Heart left ventricle (tissue), 13 donors: ENCODE measurements around the gene USP17L21.
"Not testable (repeated sequence)": the region's sequence is repeated elsewhere in the genome, so short reads cannot be mapped to it uniquely, and the experiment has no call there.

Experiments
- POLR2A ChIP-seq, 2 donors: fragments of 450-650 bp; IDR thresholded peaks; one replicate each; pipeline ENCODE4 v1.6.1; 2017; ENCODE audit warnings: antibody characterized with exemption in 2 of 2, mild to moderate bottlenecking in 2 of 2, moderate library complexity in 2 of 2
- TF ChIP-seq, protein P1 (sequence below), 12 donors: fragments of 200-600 bp; sonication (generic) in 4 of 12; IDR thresholded peaks; one replicate each; pipeline versions ENCODE4 v1.5.0 to v1.8.0; 2018 to 2022; ENCODE audit warnings: antibody characterized with exemption in 12 of 12, mild to moderate bottlenecking in 5 of 12
- donor health status: ischemic (EF 13 %, LVEDD 7.1; RV severe dilation, severe dysfunction).
- donor health status: DM: no; HTN: yes; CAD: no.
- donor health status: DM: no; HTN: no; CAD: no.
- donor health status: ischemic (EF 25% LVEDD 6.9; RV normal size, moderate dysfunction).
- donor health status: ischemic (EF 25% LVEDD 5.7; RV mildly dilated, moderate dysfunction).
- donor health status: ischemic (EF 35%, LVEDD 5.7; RV mildly dilated, moderate dysfunction).
- donor health status: nonischemic (EF 11% LVEDD 7.7; RV severe dilation, severe dysfunction).
- donor health status: DM: yes; HTN: yes; CAD: no.
- donor health status: PGD.
- donor health status: ischemic (EF 29% LVEDD 5.4; RV normal size, mild dysfunction).
- donor health status: nonischemic (EF 23%, LVEDD 6.1; RV moderate dilation, normal function).

- TF ChIP-seq, protein P1, sequence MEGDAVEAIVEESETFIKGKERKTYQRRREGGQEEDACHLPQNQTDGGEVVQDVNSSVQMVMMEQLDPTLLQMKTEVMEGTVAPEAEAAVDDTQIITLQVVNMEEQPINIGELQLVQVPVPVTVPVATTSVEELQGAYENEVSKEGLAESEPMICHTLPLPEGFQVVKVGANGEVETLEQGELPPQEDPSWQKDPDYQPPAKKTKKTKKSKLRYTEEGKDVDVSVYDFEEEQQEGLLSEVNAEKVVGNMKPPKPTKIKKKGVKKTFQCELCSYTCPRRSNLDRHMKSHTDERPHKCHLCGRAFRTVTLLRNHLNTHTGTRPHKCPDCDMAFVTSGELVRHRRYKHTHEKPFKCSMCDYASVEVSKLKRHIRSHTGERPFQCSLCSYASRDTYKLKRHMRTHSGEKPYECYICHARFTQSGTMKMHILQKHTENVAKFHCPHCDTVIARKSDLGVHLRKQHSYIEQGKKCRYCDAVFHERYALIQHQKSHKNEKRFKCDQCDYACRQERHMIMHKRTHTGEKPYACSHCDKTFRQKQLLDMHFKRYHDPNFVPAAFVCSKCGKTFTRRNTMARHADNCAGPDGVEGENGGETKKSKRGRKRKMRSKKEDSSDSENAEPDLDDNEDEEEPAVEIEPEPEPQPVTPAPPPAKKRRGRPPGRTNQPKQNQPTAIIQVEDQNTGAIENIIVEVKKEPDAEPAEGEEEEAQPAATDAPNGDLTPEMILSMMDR (IDR thresholded peaks at IDR 0.05): not testable (repeated sequence)
- not testable (repeated sequence) for TF ChIP-seq POLR2A (IDR thresholded peaks at IDR 0.05)
These were observed 14.6 kb upstream of the USP17L21 start, which contains the start of gene USP17L18 for GRCh38 chr4:9247953-9248680.
